ENCODE data around the gene PTX4. TPM values are rescaled to one million over a fixed set of nuclear protein-coding genes. Genes with fewer than 3 reads are reported as not detected.

The PTX4 gene
- total and polyA plus RNA-seq, 2 donors (not counting 3 experiments of a cell fraction or from before 2014, with no cell fraction given) = 0.31 TPM; not detected in 1

DNA sequence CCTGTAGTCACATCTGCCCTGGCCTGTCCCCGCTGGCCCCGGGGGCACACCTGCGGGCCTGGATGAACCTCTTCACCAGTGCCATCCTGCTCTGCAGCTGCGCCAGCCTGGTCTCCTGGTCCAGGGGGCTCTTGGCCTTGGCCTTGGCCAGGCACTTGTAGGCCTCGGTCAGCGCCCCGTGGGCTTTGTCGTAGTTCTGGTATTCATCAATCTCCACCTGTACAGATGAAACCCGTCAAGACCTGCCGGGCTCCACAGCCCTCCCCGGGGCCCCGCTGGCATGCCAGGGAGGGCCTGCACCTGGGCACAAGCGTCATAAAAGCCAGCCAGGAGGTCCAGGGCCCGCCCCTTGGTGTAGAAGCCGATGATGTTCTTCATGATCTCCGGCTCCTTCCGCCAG lies 31.1 kb upstream of the PTX4 start:
- H2AFZ ChIP-seq (ENCODE audit: low read depth, low read length) = no peak overlapping the region
- H3K4me3 ChIP-seq (replicated peaks in 1 of 3; ENCODE audit: insufficient read depth in 1 of 3, low read depth in 1 of 3, low read length in 3 of 3) = no peak overlapping the region
- CTCF ChIA-PET = no interaction called here
- no peaks in the 10 kb centered on the region for H3K79me2 ChIP-seq (ENCODE audit: control insufficient read depth, insufficient read depth, low read length)
- H3K9me1 ChIP-seq (replicated peaks; ENCODE audit: control insufficient read depth, extremely low read depth, insufficient read depth, low read length) = no peaks in the 10 kb centered on the region
- intact Hi-C loops (cut with micrococcal nuclease) = no loop called here
- no peak overlapping the region for H3K9ac ChIP-seq (replicated peaks; ENCODE audit: extremely low read depth, insufficient read depth, low read length)
- H3K4me1 ChIP-seq (ENCODE audit: control insufficient read depth, extremely low read depth, insufficient read depth, low read length) = no peaks in the 10 kb centered on the region
- DNase-seq (ENCODE audit: low read depth, low spot score) (no peak), FAIRE-seq (no peak)
- H3K27me3 ChIP-seq (ENCODE audit: control insufficient read depth in 2 of 2, insufficient read depth in 2 of 2, low read length in 2 of 2) = no peaks in the 10 kb centered on the region
- H3K36me3 ChIP-seq (ENCODE audit: control insufficient read depth in 2 of 2, extremely low read depth in 1 of 2, insufficient read depth in 2 of 2, low read length in 2 of 2) = no peaks in the 10 kb centered on the region
- no peaks in the 10 kb centered on the region for H4K20me1 ChIP-seq (replicated peaks; ENCODE audit: control insufficient read depth, extremely low read depth, insufficient read depth, low read length)
- H3K9me3 ChIP-seq (replicated peaks; ENCODE audit: control insufficient read depth, insufficient read depth, low read length) = no peaks in the 10 kb centered on the region
- H3K4me2 ChIP-seq (ENCODE audit: insufficient read depth, low read length) = no peak overlapping the region
- no peak for TF ChIP-seq EZH2 (IDR thresholded peaks at IDR 0.05; ENCODE audit: borderline replicate concordance, low read depth, low read length, severe bottlenecking)
- TF ChIP-seq MAX (IDR thresholded peaks at IDR 0.05; ENCODE audit: insufficient read depth, insufficient read length) = no peak
- TF ChIP-seq POLR2AphosphoS5 (IDR thresholded peaks at IDR 0.05; ENCODE audit: insufficient read depth, low read depth, low read length) = no peak
- no peak for TF ChIP-seq FOS (IDR thresholded peaks at IDR 0.05; ENCODE audit: borderline replicate concordance, insufficient read depth, low read length)
- no peak for TF ChIP-seq JUN (IDR thresholded peaks at IDR 0.05; ENCODE audit: borderline replicate concordance, insufficient read depth, insufficient read length, low read depth)
- TF ChIP-seq POLR2A (IDR thresholded peaks at IDR 0.05; ENCODE audit: low read depth, low read length) = no peak
- TF ChIP-seq MYC (IDR thresholded peaks at IDR 0.05; ENCODE audit: low read depth, low read length) = no peak
- TF ChIP-seq GATA2 (IDR thresholded peaks at IDR 0.05; ENCODE audit: insufficient read depth, insufficient read length, low read depth, low read length) = no peak
- TF ChIP-seq CTCF (IDR thresholded peaks at IDR 0.05; ENCODE audit: extremely low read depth in 1 of 2, insufficient read depth in 1 of 2, low read depth in 1 of 2, low read length in 2 of 2) = no peak
- no peak overlapping the region for H3K27ac ChIP-seq (ENCODE audit: insufficient read depth, low read depth, low read length)
- dilution Hi-C loops (cut with MboI; ENCODE audit: extremely low pct_ligation_motif_present, low sequenced_read_pairs) = no loop called here
- POLR2A ChIA-PET = no interaction called here
- BruUV-seq (replicated peaks) = no TSS peak

Measured in endothelial cell of umbilical vein (primary cell).